HepG2 (cell line): ENCODE data around the gene MBD2. TPM values are rescaled to one million over a fixed set of nuclear protein-coding genes. Genes with fewer than 3 reads are reported as not detected.
"Not testable (repeated sequence)": the region's sequence is repeated elsewhere in the genome, so short reads cannot be mapped to it uniquely, and the experiment has no call there.

ENCODE experiments used
- ATAC-seq: fragments of 200-7000 bp; cut with Tn5 transposase; 3 replicates; pipeline ENCODE4 v1.9.1; 2020; ENCODE audit warnings: mild to moderate bottlenecking, moderate library complexity
- BruUV-seq: library from RNA; stranded (reverse); fragments of 400-500 nt; replicated peaks from 2 replicates; lab custom pipeline; 2021; lab: Mats Ljungman, UMichigan
- CTCF ChIA-PET: fragments of 300-600 bp; formaldehyde crosslinking; extraction: SDS; loops from one replicate; lab custom pipeline; 2021; ENCODE audit warnings: low total read pairs, inconsistent platforms, low intra/inter-chr PET ratio; lab: Yijun Ruan, JAX
- POLR2A ChIA-PET: fragments of 350-600 bp; sonication (Branson Sonifier 250); formaldehyde crosslinking; loops from one replicate; lab custom pipeline; 2020; ENCODE audit warnings: antibody characterized with exemption, inconsistent platforms; lab: Yijun Ruan, JAX
- DNase-seq: peaks from one replicate; pipeline ENCODE4 v3.0.0-alpha.2; 2015; ENCODE audit warnings: low spot score
- FAIRE-seq: peaks from 3 replicates; lab custom pipeline; 2011; peaks lifted over from hg19 to GRCh38; lab: Jason Lieb, UNC
- H2AFZ ChIP-seq: one replicate; pipeline ENCODE4 v1.6.1; 2011; ENCODE audit warnings: low read length, inconsistent platforms
- H3K27ac ChIP-seq: fragments of 300-600 bp; 3 replicates; pipeline ENCODE4 v1.8.0; 2011; ENCODE audit warnings: mixed run types, mild to moderate bottlenecking, mixed read lengths, low read length, inconsistent platforms; ENCODE audit not compliant: insufficient read depth; ENCODE audit errors: extremely low read length
- H3K27me3 ChIP-seq, 2 experiments: fragments of 200-600 bp in 1 of 2; 2 replicates in 1 of 2; 3 replicates in 1 of 2; pipeline versions ENCODE4 v1.6.0 to v1.8.0; 2011; ENCODE audit warnings: low read length in 2 of 2, mild to moderate bottlenecking in 2 of 2, moderate library complexity in 2 of 2, inconsistent platforms in 1 of 2; ENCODE audit not compliant: insufficient read depth in 2 of 2, control insufficient read depth in 1 of 2
- H3K36me3 ChIP-seq, 2 experiments: fragments of 200-600 bp in 1 of 2; replicated peaks in 1 of 2; 2 replicates in 1 of 2; 3 replicates in 1 of 2; pipeline versions ENCODE4 v1.5.1 to v1.8.0; 2011; ENCODE audit warnings: low read length in 2 of 2, inconsistent platforms in 1 of 2; ENCODE audit not compliant: insufficient read depth in 2 of 2, control insufficient read depth in 1 of 2
- H3K4me1 ChIP-seq: 2 replicates; pipeline ENCODE4 v1.5.1; 2012; ENCODE audit warnings: low read length, inconsistent platforms; ENCODE audit not compliant: insufficient read depth
- H3K4me2 ChIP-seq: 2 replicates; pipeline ENCODE4 v1.6.0; 2011; ENCODE audit warnings: low read depth, low read length, inconsistent platforms
- H3K4me3 ChIP-seq, 3 experiments: fragments of 200-600 bp in 1 of 3; sonication (generic), shearing (Covaris generic) in 1 of 3; replicated peaks in 1 of 3; 2 replicates each; pipeline ENCODE4 v1.5.1; 2011 to 2016; ENCODE audit warnings: low read length in 3 of 3, inconsistent platforms in 2 of 3, low read depth in 2 of 3, mild to moderate bottlenecking in 2 of 3, control low read depth in 1 of 3, mixed read lengths in 1 of 3; ENCODE audit not compliant: insufficient read depth in 1 of 3
- H3K79me2 ChIP-seq: one replicate; pipeline ENCODE4 v1.6.1; 2011; ENCODE audit warnings: low read length, inconsistent platforms; ENCODE audit not compliant: insufficient read depth
- H3K9ac ChIP-seq: 2 replicates; pipeline ENCODE4 v1.6.0; 2011; ENCODE audit warnings: mild to moderate bottlenecking, low read depth, low read length, inconsistent platforms; ENCODE audit not compliant: insufficient read depth
- H3K9me3 ChIP-seq: 2 replicates; pipeline ENCODE4 v1.5.1; 2012; ENCODE audit warnings: mild to moderate bottlenecking, low read length
- H4K20me1 ChIP-seq: 2 replicates; pipeline ENCODE4 v1.6.0; 2011; ENCODE audit warnings: inconsistent platforms, mild to moderate bottlenecking, low read length, moderate library complexity; ENCODE audit not compliant: insufficient read depth
- CEBPG ChIP-seq: IDR thresholded peaks from 2 replicates; pipeline ENCODE4 v1.6.1; 2016
- KIAA2018 ChIP-seq: sonication (generic); formaldehyde crosslinking; IDR thresholded peaks from 2 replicates; pipeline ENCODE4 v1.5.0; 2020; ENCODE audit warnings: mild to moderate bottlenecking, missing genetic modification reagents, borderline replicate concordance
- REPIN1 ChIP-seq: sonication (generic); formaldehyde crosslinking; IDR thresholded peaks from 2 replicates; pipeline ENCODE4 v1.8.0; 2022; ENCODE audit warnings: missing genetic modification reagents, low read depth, mild to moderate bottlenecking, borderline replicate concordance
- SALL1 ChIP-seq: sonication (generic); formaldehyde crosslinking; IDR thresholded peaks from 2 replicates; pipeline ENCODE4 v1.8.0; 2022; ENCODE audit warnings: mild to moderate bottlenecking, missing genetic modification reagents
- WGBS: methylation state at CpG from one replicate; pipeline ENCODE4 v1.1.6; 2017; ENCODE audit warnings: low lambda C conversion rate; 5-methylcytosine and 5-hydroxymethylcytosine counted together
- in situ Hi-C: cut with HindIII; loops from 2 replicates; pipeline ENCODE4 v1.10.0; 2017; ENCODE audit warnings: low pct_unique_long_range_greater_than_20kb; ENCODE audit not compliant: extremely low pct_ligation_motif_present
- intact Hi-C: fragments of 100-400 bp; cut with micrococcal nuclease; formaldehyde crosslinking; loops from one replicate; pipeline ENCODE4 v1.10.0; 2022; ENCODE audit not compliant: unreplicated experiment
- polyA plus RNA-seq, 8 experiments: library from polyadenylated mRNA; depleted of rRNA in 3 of 8; stranded (reverse) in 7 of 8; unstranded in 1 of 8; fragments of >200 nt; fragmentation: Illumina TruSeq in 4 of 8; extraction: Trizol in 4 of 8; gene quantifications; 2 replicates each; pipeline versions ENCODE4 v1.2.1 to v1.2.3, GENCODE V29; 2011 to 2016; ENCODE audit warnings: low read depth in 4 of 8, missing spikeins in 1 of 8, mixed read lengths in 1 of 8; ENCODE audit not compliant: insufficient read depth in 1 of 8
- total RNA-seq, 5 experiments: library from RNA; depleted of rRNA; stranded (reverse); fragments of >200 nt; fragmentation: Illumina TruSeq; extraction: Trizol; gene quantifications; 2 replicates each; pipeline ENCODE4 v1.2.3, GENCODE V29; 2016; ENCODE audit warnings: low read depth in 1 of 5

MBD2 gene
- total and polyA plus RNA-seq, 2 of the 13 experiments (the other 11 are each of a cell fraction or from before 2014, with no cell fraction given): 19.1 to 38.5 TPM

DNA sequence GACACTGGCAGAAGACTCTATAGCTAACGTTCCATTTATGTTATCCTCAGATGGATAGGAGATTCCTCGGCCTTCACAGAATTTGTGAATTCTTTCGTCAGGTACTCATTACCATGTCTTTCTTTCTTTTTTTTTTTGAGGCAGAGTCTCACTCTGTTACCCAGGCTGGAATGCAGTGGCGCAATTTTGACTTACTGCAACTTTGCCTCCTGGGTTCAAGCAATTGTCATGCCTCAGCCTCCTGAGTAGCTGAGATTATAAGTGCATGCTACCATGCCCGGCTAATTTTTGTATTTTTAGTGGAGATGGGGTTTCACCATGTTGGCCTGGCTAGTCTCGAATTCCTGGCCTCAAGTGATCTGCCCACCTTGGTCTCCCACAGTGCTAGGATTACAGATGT, 33.3 kb upstream of the MBD2 start:
- H3K27ac ChIP-seq, H3K79me2 ChIP-seq, in situ Hi-C loops, intact Hi-C loops, FAIRE-seq, BruUV-seq, ATAC-seq, H3K4me3 ChIP-seq, H3K9ac ChIP-seq, H3K9me3 ChIP-seq, H3K27me3 ChIP-seq, CTCF ChIA-PET, H3K36me3 ChIP-seq, H3K4me2 ChIP-seq, H4K20me1 ChIP-seq, H2AFZ ChIP-seq: not testable (repeated sequence)
- 53% methylated on average over 6 of the region's 6 CpGs for WGBS
- peaks cover 76% of the 10 kb centered on the region for H3K4me1 ChIP-seq
- peak; percentile 18 for DNase-seq
- 0 out of 2 replicates have a peak, but pooled peaks have one; percentile 20 for TF ChIP-seq CEBPG (CRISPR knock-in tag)
- POLR2A ChIA-PET: interaction anchor here (1.7 kb wide), 1 partner anchor 12 kb away, joined by 7 read pairs; the partner anchor contains the start of gene POLI

DNA sequence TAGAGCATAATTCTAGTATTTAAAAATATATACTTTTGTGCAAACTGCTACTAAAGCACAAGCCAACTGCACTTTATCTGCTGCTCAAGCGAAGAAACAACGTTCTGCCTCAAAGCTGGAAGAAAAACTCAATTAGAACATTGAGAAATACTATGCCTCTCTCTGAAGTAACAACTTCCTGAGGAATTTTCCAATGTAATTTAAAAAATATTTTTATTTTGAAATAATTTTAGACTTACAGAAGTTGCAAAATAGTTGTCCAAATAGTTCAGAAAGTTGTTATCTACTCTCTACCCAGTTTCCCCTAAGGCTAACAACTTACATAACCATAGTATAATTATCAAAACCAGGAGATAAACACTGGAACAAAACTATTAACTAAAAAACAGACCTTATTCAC, 32.5 kb upstream of the MBD2 start:
- DNase-seq (no peak), FAIRE-seq (no peak), ATAC-seq (no peak)
- Histone ChIP-seq H3K4me3 (no peak overlapping the region), H3K36me3 (no peaks in the 10 kb centered on the region), H3K9me3 (no peaks in the 10 kb centered on the region), H2AFZ (no peak overlapping the region), H3K9ac (no peak overlapping the region), H4K20me1 (no peaks in the 10 kb centered on the region), H3K4me2 (no peak overlapping the region), H3K79me2 (no peaks in the 10 kb centered on the region), H3K27ac (no peak overlapping the region), H3K4me1 (peaks cover 79% of the 10 kb centered on the region), H3K27me3 (no peaks in the 10 kb centered on the region; a peak in 1 of 5 replicates)
- in situ Hi-C loops (no loop called here), intact Hi-C loops (no loop called here)
- ChIA-PET POLR2A (interaction anchor here (1.7 kb wide), 1 partner anchor 12 kb away, joined by 7 read pairs; the partner anchor contains the start of gene POLI), CTCF (no interaction called here)
- TF ChIP-seq SALL1: no peak
- no peak for TF ChIP-seq KIAA2018 (CRISPR knock-in tag)
- no peak for TF ChIP-seq REPIN1 (CRISPR knock-in tag)
- no TSS peak for BruUV-seq
- WGBS: 69% methylated on average over 2 of the region's 2 CpGs
